IPS DF 19.7 (cell line): Measurements from ENCODE around the gene HDGFL3.
"Not testable (repeated sequence)": the region's sequence is repeated elsewhere in the genome, so short reads cannot be mapped to it uniquely, and the experiment has no call there.

Experiments used
- DNase-seq: peaks from one replicate; pipeline ENCODE4 v3.0.0-alpha.2; 2013; ENCODE audit warnings: low read depth, low spot score

Gene HDGFL3

GRCh38 chr15:83104141-83104540, 103.5 kb downstream of the HDGFL3 start:
- DNase-seq: no peak

GRCh38 chr15:83102346-83102745, 105.3 kb downstream of the HDGFL3 start:
- no peak for DNase-seq

GRCh38 chr15:83100097-83100646, 107.5 kb downstream of the HDGFL3 start:
- no peak for DNase-seq

- no peak for DNase-seq
These were observed 108.3 kb downstream of the HDGFL3 start for GRCh38 chr15:83099290-83099689.

- no peak for DNase-seq
These were observed 109.5 kb downstream of the HDGFL3 start for GRCh38 chr15:83098079-83098478.

GRCh38 chr15:83094583-83094982, 113.0 kb downstream of the HDGFL3 start:
- no peak for DNase-seq

- no peak for DNase-seq
These were observed 115.2 kb downstream of the HDGFL3 start for GRCh38 chr15:83092309-83092976.

GRCh38 chr15:83091965-83092308, 115.7 kb downstream of the HDGFL3 start:
- not testable (repeated sequence) for DNase-seq

- DNase-seq: no peak
These were observed 117.2 kb downstream of the HDGFL3 start for GRCh38 chr15:83090465-83090864.

GRCh38 chr15:83088876-83089275, 118.7 kb downstream of the HDGFL3 start:
- no peak for DNase-seq

GRCh38 chr15:83087576-83087975, 120.0 kb downstream of the HDGFL3 start:
- no peak for DNase-seq

GRCh38 chr15:83085864-83086552, 121.6 kb downstream of the HDGFL3 start:
- not testable (repeated sequence) for DNase-seq

- DNase-seq: not testable (repeated sequence)
These were observed 122.2 kb downstream of the HDGFL3 start for GRCh38 chr15:83085461-83085860.

GRCh38 chr15:83082730-83083386, 124.8 kb downstream of the HDGFL3 start:
- no peak for DNase-seq

- DNase-seq: no peak
These were observed 126.2 kb downstream of the HDGFL3 start for GRCh38 chr15:83081256-83082014.

GRCh38 chr15:83078712-83079111, 128.9 kb downstream of the HDGFL3 start:
- DNase-seq: no peak
